SK-N-SH (cell line): ENCODE data around the gene WDFY2. TPM values are rescaled to one million over a fixed set of nuclear protein-coding genes. Genes with fewer than 3 reads are reported as not detected.

Experiments
- CTCF ChIA-PET: fragments of 300-600, 350-600 bp; formaldehyde crosslinking; extraction: SDS; loops from one replicate; lab custom pipeline; 2021; lab: Yijun Ruan, JAX
- POLR2A ChIA-PET: fragments of 350-600 bp; sonication (Branson Sonifier 250); formaldehyde crosslinking; extraction: SDS; loops from one replicate; lab custom pipeline; 2020; ENCODE audit warnings: antibody characterized with exemption, inconsistent platforms; lab: Yijun Ruan, JAX
- DNase-seq: peaks from one replicate; pipeline ENCODE4 v3.0.0; 2012
- H2AFZ ChIP-seq: fragments of 200-600 bp; sonication (generic); 2 replicates; pipeline ENCODE4 v1.8.1; 2016; ENCODE audit warnings: antibody characterized with exemption, mild to moderate bottlenecking, low read depth
- H3F3A ChIP-seq: fragments of 200-600 bp; sonication (generic); replicated peaks from 2 replicates; pipeline ENCODE3; 2016; ENCODE audit warnings: antibody characterized with exemption, mild to moderate bottlenecking; ENCODE audit not compliant: insufficient read depth
- H3K27ac ChIP-seq, 2 experiments: fragments of 200-500 bp in 1 of 2; fragments of 200-600 bp in 1 of 2; sonication (Bioruptor generic) in 1 of 2; sonication (generic), shearing (Covaris generic) in 1 of 2; 2 replicates each; pipeline versions ENCODE4 v1.5.1 to v1.6.1; 2014 to 2016; ENCODE audit warnings: low read depth in 2 of 2, inconsistent platforms in 1 of 2, low read length in 1 of 2, mild to moderate bottlenecking in 1 of 2, mixed read lengths in 1 of 2
- H3K27me3 ChIP-seq: fragments of 200-600 bp; sonication (generic), shearing (Covaris generic); 2 replicates; pipeline ENCODE4 v1.6.1; 2016; ENCODE audit warnings: mixed run types; ENCODE audit not compliant: insufficient read depth
- H3K36me3 ChIP-seq, 2 experiments: fragments of 200-500 bp in 1 of 2; fragments of 200-600 bp in 1 of 2; sonication (Bioruptor generic) in 1 of 2; sonication (generic) in 1 of 2; replicated peaks in 1 of 2; 2 replicates each; pipeline versions ENCODE3 to v1.5.1; 2014 to 2016; ENCODE audit warnings: low read length in 1 of 2, mild to moderate bottlenecking in 1 of 2; ENCODE audit not compliant: insufficient read depth in 2 of 2, control insufficient read depth in 1 of 2
- H3K4me1 ChIP-seq, 2 experiments: fragments of 200-500 bp in 1 of 2; fragments of 200-600 bp in 1 of 2; sonication (Bioruptor generic) in 1 of 2; sonication (generic), shearing (Covaris generic) in 1 of 2; 2 replicates each; pipeline versions ENCODE4 v1.5.1 to v1.6.1; 2014 to 2016; ENCODE audit warnings: low read depth in 1 of 2, low read length in 1 of 2, mixed run types in 1 of 2; ENCODE audit not compliant: insufficient read depth in 2 of 2, control insufficient read depth in 1 of 2
- H3K4me2 ChIP-seq: fragments of 200-600 bp; sonication (generic), shearing (Covaris generic); 2 replicates; pipeline ENCODE4 v1.6.1; 2017; ENCODE audit warnings: mixed run types
- H3K4me3 ChIP-seq, 2 experiments: fragments of 200-500 bp in 1 of 2; fragments of 200-600 bp in 1 of 2; sonication (Bioruptor generic) in 1 of 2; sonication (generic), shearing (Covaris generic) in 1 of 2; 2 replicates each; pipeline versions ENCODE4 v1.5.1 to v1.8.1; 2014 to 2016; ENCODE audit warnings: low read depth in 2 of 2, inconsistent platforms in 1 of 2, low read length in 1 of 2, mild to moderate bottlenecking in 1 of 2, mixed read lengths in 1 of 2, moderate library complexity in 1 of 2
- H3K79me2 ChIP-seq: fragments of 200-600 bp; sonication (generic); 2 replicates; pipeline ENCODE4 v1.8.1; 2017; ENCODE audit warnings: mild to moderate bottlenecking; ENCODE audit not compliant: insufficient read depth
- H3K9ac ChIP-seq: fragments of 200-600 bp; sonication (generic); 2 replicates; pipeline ENCODE4 v1.6.1; 2017; ENCODE audit warnings: mixed run types
- H3K9me2 ChIP-seq: fragments of 200-600 bp; sonication (generic); 2 replicates; pipeline ENCODE4 v1.6.1; 2017; ENCODE audit warnings: mixed run types
- H3K9me3 ChIP-seq: fragments of 200-600 bp; sonication (generic); 2 replicates; pipeline ENCODE4 v1.6.1; 2017; ENCODE audit warnings: mixed run types, mild to moderate bottlenecking, moderate library complexity
- H4K20me1 ChIP-seq: fragments of 200-600 bp; sonication (generic); 2 replicates; pipeline ENCODE4 v1.6.1; 2017; ENCODE audit warnings: mild to moderate bottlenecking, mixed run types; ENCODE audit not compliant: insufficient read depth
- FOSL2 ChIP-seq: IDR thresholded peaks from 2 replicates; pipeline ENCODE4 v1.4.0; 2012; ENCODE audit warnings: low read depth, mild to moderate bottlenecking, moderate library complexity, borderline replicate concordance
- FOXJ3 ChIP-seq: sonication (generic); formaldehyde crosslinking; IDR thresholded peaks from 2 replicates; pipeline ENCODE4 v1.5.1; 2020; ENCODE audit warnings: mild to moderate bottlenecking, missing genetic modification reagents
- JUND ChIP-seq: IDR thresholded peaks from 2 replicates; pipeline ENCODE4 v1.4.0; 2012
- MEF2A ChIP-seq: IDR thresholded peaks from 2 replicates; pipeline ENCODE4 v1.4.0; 2012; ENCODE audit warnings: low read depth, borderline replicate concordance
- NRF1 ChIP-seq: IDR thresholded peaks from 2 replicates; pipeline ENCODE4 v1.6.1; 2012; ENCODE audit warnings: low read depth, mild to moderate bottlenecking, low read length
- REST ChIP-seq: IDR thresholded peaks from 2 replicates; pipeline ENCODE4 v1.6.1; 2012; ENCODE audit warnings: mild to moderate bottlenecking, low read depth, low read length, moderate library complexity
- USF1 ChIP-seq: IDR thresholded peaks from 2 replicates; pipeline ENCODE4 v1.4.0; 2012; ENCODE audit warnings: low read depth, borderline replicate concordance
- YY1 ChIP-seq: IDR thresholded peaks from 2 replicates; pipeline ENCODE4 v1.4.0; 2012; ENCODE audit warnings: low read depth, mild to moderate bottlenecking
- WGBS: methylation state at CpG from one replicate; pipeline ENCODE4 v1.1.6; 2017; ENCODE audit warnings: low lambda C conversion rate; 5-methylcytosine and 5-hydroxymethylcytosine counted together
- polyA plus RNA-seq, 3 experiments: library from polyadenylated mRNA; depleted of rRNA; stranded (reverse); fragments of >200 nt; gene quantifications; 2 replicates each; pipeline ENCODE4 v1.2.3, GENCODE V29; 2012

WDFY2 gene
- polyA plus RNA-seq, 1 of the 3 experiments (the other 2 are of a cell fraction) = 4.1 TPM

GRCh38 chr13:51675877-51676276 lies 91.6 kb downstream of the WDFY2 start:
- H3K79me2 ChIP-seq = peaks cover 43% of the 10 kb centered on the region
- POLR2A ChIA-PET = no interaction called here
- CTCF ChIA-PET = interaction anchor here (1.0 kb wide), 1 partner anchor 9 kb away, joined by 3 read pairs; no protein-coding TSS in a partner anchor

GRCh38 chr13:51676739-51677138 lies 92.5 kb downstream of the WDFY2 start:
- Histone ChIP-seq H3K27ac (no peak overlapping the region), H3K9me3 (no peaks in the 10 kb centered on the region), H3K4me2 (no peak overlapping the region), H3K4me1 (peaks cover 3 to 19% of the 10 kb centered on the region in 2 experiments; a peak in 3 of 4 replicates)
- CTCF ChIA-PET = no interaction called here
- TF ChIP-seq JUND (no peak), FOXJ3 (CRISPR knock-in tag) (no peak), NRF1 (no peak), YY1 (no peak), REST (no peak), MEF2A (no peak)
- TF ChIP-seq, all 33 proteins: peak for 0
- no peak for DNase-seq
- peaks cover 4 to 8% of the 10 kb centered on the region in 2 experiments for H3K36me3 ChIP-seq
- over 99% methylated on average over 3 of the region's 3 CpGs for WGBS
- POLR2A ChIA-PET = no interaction called here
- H3F3A ChIP-seq = peaks cover 6% of the 10 kb centered on the region
- no peaks in the 10 kb centered on the region for H3K27me3 ChIP-seq
- H2AFZ ChIP-seq = no peak overlapping the region
- H3K9me2 ChIP-seq = no peaks in the 10 kb centered on the region
- peaks cover 36% of the 10 kb centered on the region for H3K79me2 ChIP-seq
- no peak overlapping the region for H3K4me3 ChIP-seq
- no peak overlapping the region for H3K9ac ChIP-seq
- no peaks in the 10 kb centered on the region for H4K20me1 ChIP-seq

More at GRCh38 chr13:51675877-51676276, 91.6 kb downstream of the WDFY2 start:
- H2AFZ ChIP-seq = no peak overlapping the region
- peaks cover 4 to 8% of the 10 kb centered on the region in 2 experiments for H3K36me3 ChIP-seq
- no peak overlapping the region for H3K4me2 ChIP-seq
- H3K9me3 ChIP-seq = no peaks in the 10 kb centered on the region
- 93% methylated on average over 3 of the region's 3 CpGs for WGBS
- no peaks in the 10 kb centered on the region for H3K27me3 ChIP-seq
- TF ChIP-seq FOSL2 (no peak), USF1 (no peak)
- peaks cover 3 to 13% of the 10 kb centered on the region in 2 experiments; a peak in 3 of 4 replicates for H3K4me1 ChIP-seq
- no peaks in the 10 kb centered on the region for H3K9me2 ChIP-seq
- no peak overlapping the region for H3K4me3 ChIP-seq
- no peaks in the 10 kb centered on the region for H4K20me1 ChIP-seq
- H3F3A ChIP-seq = peaks cover 3% of the 10 kb centered on the region
- DNase-seq = no peak
- H3K27ac ChIP-seq = no peak overlapping the region; a peak in 1 of 4 replicates
- no peak overlapping the region for H3K9ac ChIP-seq
